GM21381 (cell line): Measurements from ENCODE around the gene CMPK1.

ENCODE experiments used
- ATAC-seq: cut with Tn5 transposase; IDR thresholded peaks from one replicate; pipeline ENCODE4 v1.9.1; 2021; ENCODE audit warnings: mild to moderate bottlenecking, moderate library complexity; ENCODE audit not compliant: unreplicated experiment

CMPK1 gene

GRCh38 chr1:47418681-47419325, 85.2 kb downstream of the CMPK1 start:
- no peak for ATAC-seq

- no peak for ATAC-seq
Measured at GRCh38 chr1:47420547-47420946, 87.0 kb downstream of the CMPK1 start.

- ATAC-seq: no peak
Measured at GRCh38 chr1:47423872-47424271, 90.3 kb downstream of the CMPK1 start.

GRCh38 chr1:47424336-47424982, 90.9 kb downstream of the CMPK1 start:
- no peak for ATAC-seq
